ENCODE measurements around the gene CCDC136.

The CCDC136 gene

GRCh38 chr7:128799451-128799850, 7.7 kb downstream of the CCDC136 start:
- no peak overlapping the region for H3K4me3 ChIP-seq (ENCODE audit: low read length)
- no peak for DNase-seq (ENCODE audit: low read depth, low spot score)

DNA sequence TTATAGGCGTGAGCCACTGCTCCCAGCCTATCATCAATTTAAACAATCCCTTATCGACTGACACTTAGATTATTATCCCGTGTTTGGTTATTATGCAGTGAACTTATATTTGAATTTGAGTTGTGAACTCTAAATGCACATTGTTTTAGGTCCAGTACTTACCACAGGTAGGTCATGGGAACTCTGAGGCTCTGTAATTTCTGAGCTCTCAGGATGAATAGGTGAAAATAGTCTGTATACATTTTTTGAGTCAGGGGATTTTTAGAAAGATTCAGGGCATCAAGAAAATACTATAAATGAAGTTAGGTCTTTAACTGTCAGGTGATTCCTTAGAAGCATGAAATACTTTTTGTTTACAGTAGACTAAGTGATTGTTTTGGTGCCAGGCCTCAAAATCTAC, 8.8 kb downstream of the CCDC136 start:
- no peak overlapping the region for H3K4me3 ChIP-seq (ENCODE audit: low read length)
- no peak for DNase-seq (ENCODE audit: low read depth, low spot score)

DNA sequence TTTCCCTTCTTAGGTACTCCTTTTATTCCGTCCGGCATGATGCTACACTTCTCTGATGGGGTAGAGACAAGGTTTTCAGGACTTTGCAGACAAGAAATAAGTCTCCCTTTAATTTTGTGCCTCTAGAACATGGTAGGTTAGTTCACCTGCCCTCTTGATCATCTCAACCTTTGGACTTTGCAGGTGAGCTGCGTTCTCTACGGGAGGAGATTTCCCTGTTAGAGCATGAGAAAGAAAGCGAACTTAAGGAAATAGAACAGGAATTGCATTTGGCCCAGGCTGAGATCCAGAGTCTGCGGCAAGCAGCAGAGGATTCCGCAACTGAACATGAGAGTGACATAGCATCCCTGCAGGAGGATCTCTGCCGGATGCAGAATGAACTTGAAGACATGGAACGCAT, 9.2 kb downstream of the CCDC136 start:
- no peak for DNase-seq (ENCODE audit: low read depth, low spot score)
- no peak overlapping the region for H3K4me3 ChIP-seq (ENCODE audit: low read length)

DNA sequence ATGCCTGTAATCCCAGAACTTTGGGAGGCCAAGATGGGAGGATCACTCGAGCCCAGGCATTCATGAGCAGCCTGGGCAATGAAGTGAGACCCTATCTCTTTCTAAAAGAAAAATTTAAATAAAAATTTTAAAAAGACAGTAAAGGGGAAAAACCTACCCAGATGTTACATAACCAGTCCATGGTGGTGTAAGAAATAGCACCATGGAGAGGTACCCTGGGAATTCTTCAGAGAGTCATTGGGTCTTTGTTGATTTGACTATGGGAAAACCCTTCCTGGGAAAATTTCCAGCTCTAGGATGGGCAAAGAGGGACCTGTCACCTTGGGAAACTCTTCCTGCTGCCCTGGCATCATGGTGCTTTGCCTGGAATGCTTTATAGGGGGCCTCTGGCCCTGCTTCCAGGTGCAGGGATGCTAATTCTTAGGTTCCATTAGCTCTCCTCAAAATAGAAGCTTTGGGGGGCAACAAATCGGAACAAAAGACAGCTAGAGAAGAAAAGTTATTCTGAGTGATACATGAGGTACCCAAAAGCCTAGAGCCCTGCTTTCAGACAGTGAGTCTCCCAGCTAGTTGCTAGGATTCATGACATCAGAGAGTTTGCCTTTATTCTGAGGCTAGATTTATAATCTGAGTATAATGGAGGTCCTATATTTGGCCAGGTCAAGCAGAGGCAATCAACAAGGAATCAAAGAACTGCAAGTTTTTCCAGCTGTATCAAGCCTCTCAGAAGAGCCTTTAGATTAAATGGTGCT, 10.1 kb downstream of the CCDC136 start:
- H3K4me3 ChIP-seq (ENCODE audit: low read length), result no peak overlapping the region
- no peak for DNase-seq (ENCODE audit: low read depth, low spot score)

- DNase-seq (ENCODE audit: low read depth, low spot score), result no peak
Observed at GRCh38 chr7:128804484-128804883, 12.7 kb downstream of the CCDC136 start.

GRCh38 chr7:128805225-128805624, 13.5 kb downstream of the CCDC136 start:
- no peak for DNase-seq (ENCODE audit: low read depth, low spot score)
- H3K4me3 ChIP-seq (ENCODE audit: low read length), result no peak overlapping the region

More at GRCh38 chr7:128804484-128804883, 12.7 kb downstream of the CCDC136 start:
- H3K4me3 ChIP-seq (ENCODE audit: low read length), result no peak overlapping the region

DNA sequence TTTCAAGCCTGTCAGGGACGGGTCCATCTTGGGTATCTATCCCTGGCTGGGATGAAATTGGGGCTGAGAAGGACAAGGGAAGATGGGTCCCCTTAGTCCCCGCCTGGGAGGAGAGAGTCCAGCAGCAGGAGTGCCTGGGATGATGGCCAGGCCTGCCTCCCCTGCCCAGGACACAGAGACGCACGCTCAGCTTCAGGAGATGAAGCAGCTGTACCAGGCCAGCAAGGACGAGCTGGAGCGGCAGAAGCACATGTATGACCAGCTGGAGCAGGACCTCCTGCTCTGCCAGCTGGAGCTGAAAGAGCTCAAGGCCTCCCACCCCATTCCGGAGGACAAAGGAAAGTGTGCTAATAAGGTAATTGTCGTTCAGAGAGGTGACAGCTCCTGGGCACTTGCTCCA, 15.4 kb downstream of the CCDC136 start:
- no peak overlapping the region for H3K4me3 ChIP-seq (ENCODE audit: low read length)

GRCh38 chr7:128809363-128809762, 17.6 kb downstream of the CCDC136 start:
- no peak for DNase-seq (ENCODE audit: low read depth, low spot score)
- H3K4me3 ChIP-seq (ENCODE audit: low read length), result no peak overlapping the region

More for the DNA sequence above, 15.4 kb downstream of the CCDC136 start:
- no peak for DNase-seq (ENCODE audit: low read depth, low spot score)

DNA sequence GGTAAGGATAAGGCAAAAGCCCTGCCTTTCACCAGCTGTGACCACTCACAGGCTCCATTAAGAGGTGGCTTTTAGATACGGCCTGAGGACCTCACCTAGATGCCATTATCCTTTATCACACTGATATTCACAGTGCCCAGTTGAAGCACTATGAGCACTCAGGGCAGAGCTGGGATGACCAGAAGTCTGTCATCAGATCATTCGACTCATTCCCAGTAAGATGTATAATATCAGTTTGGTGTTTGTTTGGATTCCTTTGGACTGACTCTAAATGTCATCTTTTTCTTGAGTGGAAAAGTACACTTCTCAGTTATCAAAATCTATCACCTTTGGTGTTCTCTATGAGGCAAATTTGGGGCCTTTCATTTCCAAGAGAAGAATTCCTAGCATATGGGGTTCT, 18.7 kb downstream of the CCDC136 start:
- DNase-seq (ENCODE audit: low read depth, low spot score), result no peak
- H3K4me3 ChIP-seq (ENCODE audit: low read length), result no peak overlapping the region

- no peak for DNase-seq (ENCODE audit: low read depth, low spot score)
- H3K4me3 ChIP-seq (ENCODE audit: low read length), result no peak overlapping the region
Observed at GRCh38 chr7:128810997-128811396, 19.2 kb downstream of the CCDC136 start.

DNA sequence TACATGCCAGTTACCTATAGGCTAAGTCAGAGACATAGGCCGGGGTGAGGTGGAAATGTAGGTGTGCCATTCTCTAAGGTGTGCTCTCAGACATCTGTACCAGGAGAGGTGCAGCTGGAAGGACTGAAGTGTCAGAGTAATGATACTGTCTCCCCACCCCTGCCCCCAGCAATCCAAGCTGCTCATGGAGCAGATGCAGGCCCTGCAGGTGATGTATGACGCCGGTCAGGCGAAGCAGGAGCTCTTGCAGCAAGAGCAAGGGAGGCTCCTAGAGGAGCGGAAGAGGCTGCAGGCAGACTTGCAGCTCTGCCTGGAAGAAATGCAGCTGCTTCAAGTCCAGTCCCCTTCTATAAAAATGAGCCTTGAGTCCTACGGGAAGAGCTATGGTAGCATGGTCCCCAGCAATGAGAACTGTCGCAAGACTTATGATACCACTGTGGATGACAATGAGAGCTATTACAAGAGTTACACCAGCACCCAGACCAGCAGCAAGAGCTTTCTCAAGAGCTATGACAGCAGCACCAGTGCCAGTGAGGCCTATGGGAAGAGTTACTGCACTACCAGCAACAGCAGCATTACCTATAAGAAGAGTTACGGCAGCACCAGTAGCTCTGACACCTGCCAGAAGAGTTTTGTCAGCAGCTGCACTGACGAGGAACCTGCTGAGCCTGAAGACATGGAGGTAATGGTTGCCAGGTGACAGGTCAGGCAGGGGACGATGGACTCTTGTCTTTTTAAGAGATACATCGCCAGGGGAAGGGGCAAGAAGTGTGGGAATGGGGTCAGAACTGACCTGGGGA, 20.1 kb downstream of the CCDC136 start:
- no peak overlapping the region for H3K4me3 ChIP-seq (ENCODE audit: low read length)
- DNase-seq (ENCODE audit: low read depth, low spot score), result no peak

DNA sequence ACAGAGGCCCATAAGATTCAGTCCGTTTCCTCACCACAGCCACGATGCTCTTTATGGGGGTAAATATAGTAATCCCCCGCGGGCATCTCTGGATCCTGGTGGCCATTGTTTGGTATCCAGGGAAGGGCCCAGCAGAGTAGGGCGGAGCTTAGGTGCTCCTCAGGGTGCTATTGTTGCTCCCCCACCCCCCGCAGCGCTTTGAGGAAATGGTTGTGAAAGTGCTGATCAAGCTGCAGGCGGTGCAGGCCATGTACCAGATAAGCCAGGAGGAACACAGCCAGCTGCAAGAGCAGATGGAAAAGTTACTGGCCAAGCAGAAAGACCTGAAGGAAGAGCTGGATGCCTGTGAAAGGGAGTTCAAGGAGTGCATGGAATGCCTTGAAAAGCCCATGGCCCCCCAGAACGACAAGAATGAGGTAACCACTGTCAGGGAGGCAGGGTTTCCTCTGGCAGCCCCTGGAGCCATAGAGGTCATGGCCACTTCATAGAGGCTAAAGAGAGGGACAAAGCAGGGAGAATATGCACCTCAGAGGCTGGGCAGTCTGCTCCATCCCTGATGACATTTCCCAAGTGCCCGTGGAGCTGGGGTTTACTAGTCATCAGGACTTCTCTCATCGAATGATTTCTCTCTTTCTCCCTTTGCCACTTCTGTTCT, 20.9 kb downstream of the CCDC136 start:
- H3K4me3 ChIP-seq (ENCODE audit: low read length), result no peak overlapping the region
- no peak for DNase-seq (ENCODE audit: low read depth, low spot score)

- no peak overlapping the region for H3K4me3 ChIP-seq (ENCODE audit: low read length)
- DNase-seq (ENCODE audit: low read depth, low spot score), result no peak
Observed at GRCh38 chr7:128814499-128814898, 22.7 kb downstream of the CCDC136 start.

DNA sequence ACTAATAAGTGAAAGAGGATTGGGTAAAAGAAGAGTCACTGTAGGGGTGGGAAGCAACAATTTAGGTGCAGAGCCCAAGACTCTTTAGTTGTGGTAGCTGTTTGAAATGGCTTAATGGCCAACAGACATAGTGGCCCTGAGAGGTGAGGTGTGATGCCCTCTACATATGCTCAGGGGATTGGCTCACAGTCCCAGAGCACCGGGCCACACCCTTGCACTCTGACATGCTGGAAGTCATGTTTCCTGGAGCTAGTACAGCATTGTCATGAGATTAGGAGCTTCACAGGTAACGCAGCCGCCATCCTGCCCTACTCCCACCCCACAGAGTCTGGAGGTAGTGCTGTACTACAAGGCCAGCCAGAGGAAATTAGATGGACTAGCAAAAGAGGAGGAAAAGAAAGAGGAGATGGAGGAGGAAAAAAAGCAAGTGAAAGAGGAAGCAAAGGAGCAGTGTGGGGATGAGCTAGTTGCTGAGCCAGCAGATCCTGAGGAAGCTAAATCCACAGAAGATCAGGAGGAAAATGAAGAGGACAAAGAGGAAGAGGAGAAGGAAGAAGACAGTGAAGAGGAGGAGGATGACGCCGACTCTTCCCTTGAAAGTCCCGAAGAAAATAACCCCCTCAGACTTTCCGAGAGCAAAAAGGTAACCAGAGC, 23.6 kb downstream of the CCDC136 start:
- DNase-seq (ENCODE audit: low read depth, low spot score), result no peak
- no peak overlapping the region for H3K4me3 ChIP-seq (ENCODE audit: low read length)

DNA sequence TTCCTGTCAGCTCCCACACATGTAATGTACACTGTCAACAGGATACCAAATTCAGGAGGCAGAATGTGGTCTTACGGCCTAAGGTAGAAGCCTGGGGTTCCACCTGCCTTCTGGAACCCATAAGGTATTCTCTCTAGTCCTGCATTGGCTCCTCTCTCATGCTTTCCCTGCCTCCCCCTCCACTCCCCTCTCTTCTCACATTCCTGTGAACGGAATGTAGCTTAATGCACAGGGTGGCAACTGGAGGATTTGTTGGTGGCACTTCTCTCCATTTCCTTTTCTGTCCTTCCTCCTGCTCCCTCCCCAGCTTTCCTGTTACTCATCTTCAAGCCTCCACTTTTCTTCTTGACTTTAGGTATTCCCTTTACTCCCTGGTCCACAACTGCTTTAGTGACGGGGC, 26.9 kb downstream of the CCDC136 start:
- DNase-seq (ENCODE audit: low read depth, low spot score), result no peak

DNA sequence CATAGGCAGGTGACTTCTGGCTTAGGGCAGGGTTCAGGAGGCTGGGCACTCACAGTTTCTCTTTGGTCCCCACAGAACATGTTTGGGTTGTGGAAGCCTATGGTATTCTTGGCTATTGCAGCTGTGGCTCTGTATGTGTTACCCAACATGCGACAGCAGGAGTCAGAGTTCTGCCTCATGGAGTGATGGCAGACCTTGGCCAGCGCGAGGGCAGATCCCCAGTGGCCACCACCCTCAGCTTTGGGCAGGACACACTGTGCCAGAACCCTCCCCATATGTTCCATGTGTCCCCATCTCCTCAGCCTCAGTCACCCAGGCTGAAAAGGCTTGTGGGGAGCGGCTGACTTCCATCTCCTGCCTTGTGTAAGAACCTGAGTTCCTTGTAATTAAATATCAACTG, 30.0 kb downstream of the CCDC136 start:
- DNase-seq (ENCODE audit: low read depth, low spot score), result no peak
- H3K4me3 ChIP-seq (ENCODE audit: low read length), result no peak overlapping the region

More for the DNA sequence above, 26.9 kb downstream of the CCDC136 start:
- no peak overlapping the region for H3K4me3 ChIP-seq (ENCODE audit: low read length)

- no peak for DNase-seq (ENCODE audit: low read depth, low spot score)
- no peak overlapping the region for H3K4me3 ChIP-seq (ENCODE audit: low read length)
Observed at GRCh38 chr7:128826512-128826911, 34.7 kb downstream of the CCDC136 start.

GRCh38 chr7:128826916-128827247, 35.1 kb downstream of the CCDC136 start:
- no peak overlapping the region for H3K4me3 ChIP-seq (ENCODE audit: low read length)
- no peak for DNase-seq (ENCODE audit: low read depth, low spot score)

DNA sequence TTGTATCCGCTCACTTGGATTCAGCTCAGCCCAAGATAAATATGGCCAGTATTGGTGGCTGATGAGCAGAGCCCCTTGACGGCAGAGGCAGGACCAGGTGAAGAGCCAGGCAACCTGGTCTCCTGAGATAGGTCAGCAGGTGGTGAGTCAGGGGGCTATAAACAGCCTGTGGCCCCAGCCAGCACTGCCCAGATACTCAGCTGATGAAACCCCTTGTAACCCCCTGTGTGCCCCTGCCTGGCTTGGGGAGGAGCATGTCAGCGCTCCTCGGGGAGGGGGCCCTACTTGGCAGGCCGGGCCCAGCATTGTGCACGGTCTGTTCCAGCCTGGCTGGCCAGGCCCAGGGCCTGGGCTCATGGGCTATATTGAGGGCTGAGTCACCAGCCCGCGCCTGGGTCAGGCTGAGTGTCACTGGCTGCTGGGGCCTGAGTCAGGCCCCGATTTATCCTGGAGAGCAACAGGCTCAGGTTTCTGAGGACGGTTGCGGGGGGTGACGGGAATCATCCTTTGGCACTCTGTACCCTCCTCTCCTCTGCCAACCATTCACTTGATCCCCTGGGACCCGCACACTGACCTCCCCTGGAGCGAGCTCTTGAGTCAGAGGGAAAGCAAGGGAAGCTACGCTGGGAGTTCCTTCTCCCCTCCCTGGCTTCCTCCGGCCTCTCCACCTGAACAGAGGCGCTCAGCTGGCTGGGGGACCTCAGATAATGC, 35.6 kb downstream of the CCDC136 start:
- DNase-seq (ENCODE audit: low read depth, low spot score), result no peak
- H3K4me3 ChIP-seq (ENCODE audit: low read length), result no peak overlapping the region
